Activated T-helper 9 cell treated with anti-CD3 and anti-CD28 coated beads, Interleukin-2, amount 50 U/mL, for 16 hours (primary cell): ENCODE results near the gene SNRNP35.
"Not testable (repeated sequence)": the region's sequence is repeated elsewhere in the genome, so short reads cannot be mapped to it uniquely, and the experiment has no call there.

Source experiments
- DNase-seq: peaks from one replicate; pipeline ENCODE4 v3.0.0-alpha.2; 2020; ENCODE audit warnings: low read depth

The SNRNP35 gene

GRCh38 chr12:123489580-123489979 lies 31.6 kb downstream of the SNRNP35 start:
- no peak for DNase-seq

GRCh38 chr12:123490089-123490488 lies 32.1 kb downstream of the SNRNP35 start:
- DNase-seq: no peak

- no peak for DNase-seq
Observed at GRCh38 chr12:123491056-123491455, 33.1 kb downstream of the SNRNP35 start.

- DNase-seq: no peak
Observed at GRCh38 chr12:123491481-123491880, 33.5 kb downstream of the SNRNP35 start.

- not testable (repeated sequence) for DNase-seq
Observed at GRCh38 chr12:123492339-123493039, 34.5 kb downstream of the SNRNP35 start.

- DNase-seq: no peak
Observed at GRCh38 chr12:123494124-123494851, 36.3 kb downstream of the SNRNP35 start.

- no peak for DNase-seq
Observed at GRCh38 chr12:123497065-123497464, 39.1 kb downstream of the SNRNP35 start.

GRCh38 chr12:123498126-123498825 lies 40.3 kb downstream of the SNRNP35 start:
- no peak for DNase-seq

- DNase-seq: no peak
Observed at GRCh38 chr12:123499332-123499731, 41.4 kb downstream of the SNRNP35 start.

- no peak for DNase-seq
Observed at GRCh38 chr12:123502163-123502704, 44.3 kb downstream of the SNRNP35 start.

- DNase-seq: no peak
Observed at GRCh38 chr12:123506059-123506842, 48.3 kb downstream of the SNRNP35 start.

- DNase-seq: no peak
Observed at GRCh38 chr12:123506843-123507236, 48.9 kb downstream of the SNRNP35 start.

- no peak for DNase-seq
Observed at GRCh38 chr12:123512838-123513665, 55.1 kb downstream of the SNRNP35 start.

- DNase-seq: no peak
Observed at GRCh38 chr12:123513805-123514204, 55.9 kb downstream of the SNRNP35 start.

- not testable (repeated sequence) for DNase-seq
Observed at GRCh38 chr12:123514582-123515221, 56.8 kb downstream of the SNRNP35 start.

GRCh38 chr12:123516216-123516780 lies 58.4 kb downstream of the SNRNP35 start:
- DNase-seq: no peak
